ENCODE results near the gene ELP5. TPM values are rescaled to one million over a fixed set of nuclear protein-coding genes. Genes with fewer than 3 reads are reported as not detected.

Gene ELP5
- total and polyA plus RNA-seq, 8 donors, result 8.4 to 45.2 (median 19.5) TPM; not detected in 1

DNA sequence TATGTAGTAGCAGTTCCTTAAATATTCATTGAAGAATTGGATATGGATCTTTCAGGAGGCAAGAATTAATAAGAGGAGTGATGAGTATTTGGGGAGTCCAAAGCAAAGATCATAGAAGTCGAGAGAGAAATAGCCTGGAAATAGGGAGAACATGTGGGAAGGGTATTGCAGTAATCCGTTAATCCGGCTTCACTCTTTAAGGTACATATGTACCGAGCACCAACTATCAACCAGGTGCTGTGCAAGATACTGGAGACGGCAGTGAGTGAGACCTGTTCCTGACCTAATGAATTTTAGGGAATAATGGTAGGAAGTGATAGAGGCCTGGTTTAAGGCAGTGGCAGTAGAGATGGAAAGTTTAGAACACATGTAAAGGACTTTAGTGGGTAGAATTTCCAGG lies 1.1 kb downstream of the ELP5 start:
- H3K9me3 ChIP-seq, result no peaks in the 10 kb centered on the region
- peaks cover 23 to 48% (median 43%) of the 10 kb centered on the region in 4 donors for H3K36me3 ChIP-seq
- no peak for DNase-seq
- peak overlapping the region in 4 of 5 donors; percentile 99 to 100 (median 99) for H3K27ac ChIP-seq
- H3K4me1 ChIP-seq, result peaks cover 32 to 45% (median 39%) of the 10 kb centered on the region in 4 donors
- no peaks in the 10 kb centered on the region for H3K27me3 ChIP-seq
- H3K4me3 ChIP-seq, result peak overlapping the region; percentile 65 to 98 (median 95)
- no peak for TF ChIP-seq POLR2A (IDR thresholded peaks at IDR 0.05)
- no peak for TF ChIP-seq POLR2AphosphoS5 (IDR thresholded peaks at IDR 0.05)
- intact Hi-C loops (cut with DNase I; ENCODE audit: low total_unique reads), result no loop called here
- 64 to 74% (median 73%) methylated on average over 5 of the region's 5 CpGs for WGBS, 5 donors

DNA sequence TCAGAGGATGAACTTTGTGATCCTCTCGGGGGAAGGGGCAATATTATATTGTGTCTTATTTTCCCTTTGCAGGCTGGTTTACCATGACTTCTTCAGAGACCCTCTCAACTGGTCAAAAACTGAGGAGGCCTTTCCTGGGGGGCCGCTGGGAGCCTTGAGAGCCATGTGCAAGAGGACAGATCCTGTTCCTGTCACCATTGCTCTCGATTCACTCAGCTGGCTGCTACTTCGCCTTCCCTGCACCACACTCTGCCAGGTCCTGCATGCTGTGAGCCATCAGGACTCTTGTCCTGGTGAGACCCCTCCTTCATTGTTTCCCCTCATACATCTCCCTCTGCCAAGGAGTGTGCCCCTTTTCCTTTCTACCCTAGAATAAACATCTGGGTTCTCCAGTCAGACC lies 2.5 kb downstream of the ELP5 start:
- TF ChIP-seq POLR2A (IDR thresholded peaks at IDR 0.05) (no peak), POLR2AphosphoS5 (IDR thresholded peaks at IDR 0.05) (no peak), EP300 (IDR thresholded peaks at IDR 0.05) (no peak)
- TF ChIP-seq, protein P1, sequence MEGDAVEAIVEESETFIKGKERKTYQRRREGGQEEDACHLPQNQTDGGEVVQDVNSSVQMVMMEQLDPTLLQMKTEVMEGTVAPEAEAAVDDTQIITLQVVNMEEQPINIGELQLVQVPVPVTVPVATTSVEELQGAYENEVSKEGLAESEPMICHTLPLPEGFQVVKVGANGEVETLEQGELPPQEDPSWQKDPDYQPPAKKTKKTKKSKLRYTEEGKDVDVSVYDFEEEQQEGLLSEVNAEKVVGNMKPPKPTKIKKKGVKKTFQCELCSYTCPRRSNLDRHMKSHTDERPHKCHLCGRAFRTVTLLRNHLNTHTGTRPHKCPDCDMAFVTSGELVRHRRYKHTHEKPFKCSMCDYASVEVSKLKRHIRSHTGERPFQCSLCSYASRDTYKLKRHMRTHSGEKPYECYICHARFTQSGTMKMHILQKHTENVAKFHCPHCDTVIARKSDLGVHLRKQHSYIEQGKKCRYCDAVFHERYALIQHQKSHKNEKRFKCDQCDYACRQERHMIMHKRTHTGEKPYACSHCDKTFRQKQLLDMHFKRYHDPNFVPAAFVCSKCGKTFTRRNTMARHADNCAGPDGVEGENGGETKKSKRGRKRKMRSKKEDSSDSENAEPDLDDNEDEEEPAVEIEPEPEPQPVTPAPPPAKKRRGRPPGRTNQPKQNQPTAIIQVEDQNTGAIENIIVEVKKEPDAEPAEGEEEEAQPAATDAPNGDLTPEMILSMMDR (IDR thresholded peaks at IDR 0.05), result no peak
- intact Hi-C loops (cut with DNase I; ENCODE audit: low total_unique reads), result no loop called here
- H3K27ac ChIP-seq, result no peak overlapping the region
- DNase-seq, result no peak
- peaks cover 22 to 41% (median 27%) of the 10 kb centered on the region in 4 donors for H3K4me1 ChIP-seq
- no peaks in the 10 kb centered on the region for H3K27me3 ChIP-seq
- no peaks in the 10 kb centered on the region for H3K9me3 ChIP-seq
- H3K4me3 ChIP-seq, result no peak overlapping the region
- peaks cover 30 to 60% (median 56%) of the 10 kb centered on the region in 4 donors for H3K36me3 ChIP-seq
- WGBS, 5 donors, result 91 to 94% (median 93%) methylated on average over 4 of the region's 4 CpGs

DNA sequence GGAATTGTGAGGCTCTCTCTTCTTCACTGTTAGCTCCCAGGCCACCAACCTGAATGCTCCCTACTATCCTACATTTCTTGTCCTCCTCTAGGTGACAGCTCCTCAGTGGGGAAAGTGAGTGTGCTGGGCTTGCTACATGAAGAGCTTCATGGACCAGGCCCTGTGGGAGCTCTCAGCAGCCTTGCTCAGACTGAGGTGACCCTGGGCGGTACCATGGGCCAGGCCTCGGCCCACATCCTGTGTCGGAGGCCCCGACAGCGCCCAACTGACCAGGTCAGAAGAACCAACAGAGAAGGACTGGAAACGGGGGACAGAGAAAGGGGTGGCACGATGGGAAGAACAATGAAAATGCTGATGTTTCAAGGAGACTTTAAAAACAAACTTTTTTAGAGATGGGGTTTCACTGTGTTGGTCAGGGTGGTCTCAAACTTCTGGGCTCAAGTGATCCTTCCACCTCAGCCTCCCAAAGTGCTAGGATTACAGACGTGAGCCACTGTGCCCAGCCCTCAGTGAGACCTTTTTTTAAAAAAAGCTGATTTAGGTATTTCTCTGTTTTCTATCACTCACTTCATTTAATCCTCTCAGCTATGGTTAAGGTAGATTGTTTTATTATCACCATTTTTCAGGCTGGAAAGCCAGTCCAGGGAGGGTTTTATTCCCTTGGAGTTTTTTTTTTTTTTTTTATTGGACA lies 4.9 kb downstream of the ELP5 start:
- Histone ChIP-seq H3K36me3 (peaks cover 30 to 65% (median 60%) of the 10 kb centered on the region in 4 donors), H3K27ac (no peak overlapping the region), H3K9me3 (no peaks in the 10 kb centered on the region), H3K27me3 (peaks cover 4 to 20% (median 17%) of the 10 kb centered on the region in 3 donors), H3K4me3 (no peak overlapping the region), H3K4me1 (peaks cover 21 to 46% (median 27%) of the 10 kb centered on the region in 4 donors)
- TF ChIP-seq POLR2A (IDR thresholded peaks at IDR 0.05) (no peak), EP300 (IDR thresholded peaks at IDR 0.05) (no peak), POLR2AphosphoS5 (IDR thresholded peaks at IDR 0.05) (no peak)
- TF ChIP-seq, protein P1 (IDR thresholded peaks at IDR 0.05), result no peak
- no peak for DNase-seq
- 90 to 95% (median 93%) methylated on average over 8 of the region's 8 CpGs for WGBS, 5 donors
- intact Hi-C loops (cut with DNase I; ENCODE audit: low total_unique reads), result no loop called here

DNA sequence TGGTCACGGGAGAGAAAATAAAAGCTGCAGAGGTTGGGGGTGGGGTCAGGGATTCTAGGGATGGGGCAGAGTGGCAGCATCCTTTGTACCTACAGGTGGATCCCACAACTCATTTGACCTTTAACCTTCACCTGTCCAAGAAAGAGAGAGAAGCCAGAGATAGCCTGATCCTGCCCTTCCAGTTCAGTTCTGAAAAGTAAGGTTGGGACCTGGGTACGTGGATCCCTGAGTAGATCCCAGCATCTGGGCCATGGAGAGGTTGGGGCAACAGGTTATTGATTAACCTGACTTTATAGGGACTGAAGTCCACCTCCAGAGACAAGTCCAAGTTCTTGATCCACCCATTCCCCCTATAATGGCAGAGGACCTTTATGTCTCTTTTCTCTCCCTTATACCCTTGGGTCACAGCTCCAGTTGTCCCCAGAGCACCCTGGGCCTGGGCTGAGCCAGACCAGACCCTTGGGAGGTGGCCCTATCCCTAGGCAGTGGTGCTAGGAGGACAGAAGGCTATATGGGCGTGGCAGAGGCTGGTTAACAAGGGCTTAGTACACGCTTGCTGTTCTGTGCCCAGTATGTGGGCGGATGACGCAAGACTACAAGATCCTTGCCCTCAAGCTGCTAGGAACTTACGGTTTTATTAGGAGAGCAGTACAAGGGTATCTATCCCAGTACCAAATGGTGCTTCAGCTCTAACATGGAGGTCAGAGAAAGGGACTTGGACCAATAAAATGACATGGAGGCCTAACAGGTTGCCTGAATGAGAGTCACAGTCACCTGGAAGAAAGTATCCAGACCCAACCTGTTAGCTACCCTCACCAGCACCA lies 6.9 kb downstream of the ELP5 start:
- WGBS, 5 donors, result 69 to 87% (median 85%) methylated on average over 6 to 7 of the region's 7 CpGs
- Histone ChIP-seq H3K36me3 (peaks cover 30 to 62% (median 59%) of the 10 kb centered on the region in 4 donors), H3K4me1 (peaks cover 31 to 53% (median 36%) of the 10 kb centered on the region in 4 donors), H3K9me3 (no peaks in the 10 kb centered on the region), H3K27ac (no peak overlapping the region), H3K27me3 (peaks cover 10 to 40% (median 37%) of the 10 kb centered on the region in 3 donors), H3K4me3 (no peak overlapping the region)
- peak in 1 of 2 donors; percentile 60 for DNase-seq
- TF ChIP-seq POLR2A (IDR thresholded peaks at IDR 0.05), result no peak
- no peak for TF ChIP-seq POLR2AphosphoS5 (IDR thresholded peaks at IDR 0.05)
- TF ChIP-seq, protein P1 (IDR thresholded peaks at IDR 0.05), result no peak
- TF ChIP-seq EP300 (IDR thresholded peaks at IDR 0.05), result no peak
- intact Hi-C loops (cut with DNase I; ENCODE audit: low total_unique reads), result no loop called here
